HG03060 (cell line): ENCODE data around the gene WDR62.

ENCODE experiments used
- ATAC-seq: cut with Tn5 transposase; IDR thresholded peaks from one replicate; pipeline ENCODE4 v1.9.1; 2021; ENCODE audit warnings: low read depth, moderate number of reproducible peaks; ENCODE audit not compliant: unreplicated experiment

WDR62 gene

DNA sequence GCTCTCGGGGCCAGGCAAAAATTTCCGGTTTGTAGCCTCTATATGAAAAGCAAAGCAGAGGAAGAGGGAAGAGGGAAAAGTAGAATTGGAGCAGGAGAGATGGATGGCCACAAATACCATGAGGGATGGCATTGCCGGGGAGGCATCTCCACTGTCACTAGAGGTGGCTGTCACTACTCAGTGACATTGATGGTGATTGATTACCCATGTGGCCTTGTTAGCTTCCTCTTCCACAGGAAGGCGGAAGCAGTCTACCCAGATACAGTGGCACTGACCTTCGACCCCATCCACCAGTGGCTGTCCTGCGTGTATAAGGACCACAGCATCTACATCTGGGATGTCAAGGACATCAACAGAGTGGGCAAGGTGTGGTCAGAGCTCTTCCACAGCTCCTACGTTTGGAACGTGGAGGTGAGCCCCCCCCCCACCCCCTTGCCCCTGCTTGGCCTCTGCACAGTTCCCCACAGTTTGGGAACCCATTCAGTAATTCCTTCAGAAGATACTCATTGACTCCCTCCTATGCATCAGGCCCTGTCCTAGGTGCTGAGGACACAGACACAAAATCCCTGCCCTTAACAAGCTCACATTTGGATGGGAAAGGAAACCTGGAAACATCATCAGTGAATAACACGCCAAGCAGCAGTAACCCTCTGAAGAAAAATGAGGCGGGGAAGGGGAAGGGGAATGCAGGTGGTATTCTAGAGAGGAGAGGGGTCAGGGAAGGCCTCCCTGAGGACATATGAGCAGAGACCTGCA lies 18.6 kb downstream of the WDR62 start:
- no peak for ATAC-seq

DNA sequence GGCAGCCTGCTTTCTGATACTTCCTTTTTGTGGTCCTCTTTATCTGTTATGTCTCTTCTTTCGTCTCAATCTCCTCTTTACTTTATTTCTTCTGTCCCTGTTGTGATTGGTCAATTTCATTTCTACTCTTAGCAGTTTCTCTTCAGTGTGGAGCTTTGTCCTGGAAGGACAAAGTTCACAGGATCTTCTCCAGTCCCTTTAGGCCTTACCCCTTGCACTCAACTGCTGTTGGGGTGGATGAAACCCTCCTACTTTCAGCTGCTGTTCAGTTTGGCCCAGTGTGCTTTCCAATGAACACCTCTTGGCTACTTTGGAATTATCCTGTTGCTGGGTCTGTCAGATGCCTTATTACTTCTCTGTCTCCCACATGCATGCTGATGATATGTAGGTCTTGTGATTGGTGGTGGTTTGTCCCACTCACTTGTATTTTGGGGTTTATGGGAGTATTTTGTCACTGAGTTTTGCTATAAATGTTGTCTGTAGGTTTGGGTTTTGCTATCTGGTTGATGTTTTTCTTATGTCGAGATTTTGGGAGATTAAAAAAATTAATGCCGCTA lies 24.8 kb downstream of the WDR62 start:
- ATAC-seq = no peak

DNA sequence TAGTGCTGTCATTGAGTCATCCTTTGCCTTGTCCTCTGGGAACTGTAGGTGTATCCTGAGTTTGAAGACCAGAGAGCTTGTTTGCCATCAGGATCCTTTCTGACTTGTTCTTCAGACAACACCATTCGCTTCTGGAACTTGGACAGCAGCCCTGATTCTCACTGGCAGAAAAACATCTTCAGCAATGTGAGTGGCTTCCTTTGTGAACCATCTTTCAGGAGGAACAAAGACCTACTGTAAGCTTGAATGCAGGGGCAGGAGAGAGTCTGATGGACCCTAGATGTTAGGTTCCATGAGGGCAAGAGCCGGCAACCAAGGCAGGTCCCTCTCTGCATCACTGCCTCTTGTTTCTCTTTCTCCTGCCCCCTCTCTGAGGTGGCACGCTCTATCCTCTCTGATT lies 26.7 kb downstream of the WDR62 start:
- no peak for ATAC-seq

DNA sequence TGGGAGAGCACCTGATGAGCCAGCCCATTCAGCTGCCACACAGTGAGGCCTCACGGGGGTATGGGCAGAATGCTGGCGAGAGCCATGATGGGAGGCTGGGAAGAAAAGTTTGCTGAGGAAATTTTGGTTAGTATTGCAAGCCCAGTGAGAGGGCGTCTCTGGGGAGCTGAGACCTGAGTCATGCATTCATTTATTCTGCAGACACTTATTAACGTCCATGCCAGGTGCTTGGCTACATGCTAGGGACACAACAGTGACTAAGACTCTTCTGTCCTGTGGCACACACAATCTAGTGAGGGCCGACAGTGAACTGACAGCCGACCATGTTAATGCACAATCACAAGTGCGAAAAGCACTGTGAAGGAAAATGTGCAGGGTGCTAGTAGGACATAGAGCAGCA lies 27.2 kb downstream of the WDR62 start:
- no peak for ATAC-seq

DNA sequence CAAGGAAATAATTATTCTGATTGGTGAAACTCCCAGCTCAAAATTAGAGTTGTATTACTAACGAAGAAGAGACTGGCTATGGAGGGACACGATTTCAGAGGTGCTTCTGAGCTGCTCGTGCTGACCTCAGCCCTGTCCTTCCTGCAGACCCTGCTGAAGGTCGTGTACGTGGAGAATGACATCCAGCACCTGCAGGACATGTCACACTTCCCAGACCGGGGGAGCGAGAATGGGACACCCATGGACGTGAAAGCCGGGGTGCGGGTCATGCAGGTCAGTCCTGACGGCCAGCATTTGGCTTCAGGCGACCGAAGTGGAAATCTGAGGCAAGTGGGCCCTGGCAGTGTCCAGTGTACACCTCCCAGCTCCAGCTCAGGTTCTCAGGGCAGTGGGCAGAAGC lies 28.2 kb downstream of the WDR62 start:
- no peak for ATAC-seq

DNA sequence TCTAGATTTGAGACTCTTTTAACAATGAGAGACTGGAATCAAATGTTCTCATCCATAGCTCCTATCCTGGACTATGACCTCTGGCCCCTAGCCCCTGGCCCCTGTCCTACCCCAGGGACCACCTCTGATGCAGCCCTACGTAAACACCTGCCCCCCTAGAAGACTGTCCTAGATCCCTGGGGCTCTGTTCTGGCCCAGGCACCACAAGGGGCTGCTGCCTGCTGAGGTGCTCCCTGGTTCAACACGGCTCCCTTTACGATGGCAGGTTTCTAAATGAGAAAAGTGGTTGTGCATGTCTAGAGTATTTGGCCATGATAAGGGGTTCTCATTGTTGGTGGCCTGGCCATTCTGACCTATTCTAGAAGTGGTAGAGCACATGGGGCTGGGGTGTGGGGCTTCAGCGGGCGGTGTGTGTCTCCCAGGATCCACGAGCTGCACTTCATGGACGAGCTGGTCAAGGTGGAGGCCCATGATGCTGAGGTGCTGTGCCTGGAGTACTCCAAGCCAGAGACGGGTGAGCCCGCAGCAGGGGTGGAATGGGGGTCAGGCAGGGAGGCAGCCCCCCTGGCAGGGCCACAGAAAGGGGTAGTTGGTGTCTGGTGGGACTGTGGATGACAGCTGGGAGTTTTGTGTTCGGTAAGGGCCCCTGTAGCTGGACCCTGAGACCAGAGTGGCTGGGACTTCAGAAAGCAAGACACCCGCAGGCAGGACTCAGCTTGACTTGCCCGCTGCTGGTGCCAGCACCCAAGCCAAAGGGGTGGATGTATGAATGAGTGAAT lies 29.7 kb downstream of the WDR62 start:
- no peak for ATAC-seq

DNA sequence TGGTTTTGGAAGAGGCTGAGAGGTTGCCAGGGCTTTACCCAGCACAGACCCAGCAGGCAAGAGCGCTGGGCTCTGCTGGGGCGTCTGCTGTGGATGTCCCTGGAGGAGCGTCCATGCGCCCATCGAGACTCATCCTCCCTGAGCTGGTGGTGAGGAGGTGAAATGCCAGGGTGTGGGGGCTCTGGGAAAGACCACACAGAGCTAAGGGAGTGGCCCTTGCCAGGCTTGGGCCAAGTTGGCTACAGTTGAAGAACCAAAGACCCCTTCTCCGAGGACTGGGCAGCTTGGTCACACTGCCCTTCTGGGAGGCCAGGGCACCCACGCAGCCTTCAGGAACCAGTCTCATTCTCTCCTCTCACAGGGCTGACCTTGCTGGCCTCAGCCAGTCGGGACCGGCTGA lies 31.6 kb downstream of the WDR62 start:
- no peak for ATAC-seq

DNA sequence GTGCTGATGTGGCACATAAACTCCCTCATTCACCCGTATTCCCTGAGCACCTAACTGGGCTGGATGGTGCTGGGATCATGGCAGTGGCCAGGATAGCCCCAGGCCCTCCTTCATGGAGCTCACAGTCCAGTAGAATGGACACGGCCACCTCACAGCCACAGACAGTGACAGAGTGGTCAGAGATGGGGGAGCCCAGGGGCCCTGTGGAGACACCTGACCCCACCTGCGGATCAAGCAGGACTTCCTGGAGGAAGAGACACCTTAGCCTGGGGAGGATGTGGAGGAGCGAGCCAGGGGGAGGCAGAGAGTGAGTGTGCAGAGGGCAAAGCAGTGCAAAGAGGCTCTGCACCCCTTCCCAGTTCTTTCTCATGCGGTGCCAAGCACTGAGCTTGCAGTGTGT lies 35.1 kb downstream of the WDR62 start:
- ATAC-seq = no peak

DNA sequence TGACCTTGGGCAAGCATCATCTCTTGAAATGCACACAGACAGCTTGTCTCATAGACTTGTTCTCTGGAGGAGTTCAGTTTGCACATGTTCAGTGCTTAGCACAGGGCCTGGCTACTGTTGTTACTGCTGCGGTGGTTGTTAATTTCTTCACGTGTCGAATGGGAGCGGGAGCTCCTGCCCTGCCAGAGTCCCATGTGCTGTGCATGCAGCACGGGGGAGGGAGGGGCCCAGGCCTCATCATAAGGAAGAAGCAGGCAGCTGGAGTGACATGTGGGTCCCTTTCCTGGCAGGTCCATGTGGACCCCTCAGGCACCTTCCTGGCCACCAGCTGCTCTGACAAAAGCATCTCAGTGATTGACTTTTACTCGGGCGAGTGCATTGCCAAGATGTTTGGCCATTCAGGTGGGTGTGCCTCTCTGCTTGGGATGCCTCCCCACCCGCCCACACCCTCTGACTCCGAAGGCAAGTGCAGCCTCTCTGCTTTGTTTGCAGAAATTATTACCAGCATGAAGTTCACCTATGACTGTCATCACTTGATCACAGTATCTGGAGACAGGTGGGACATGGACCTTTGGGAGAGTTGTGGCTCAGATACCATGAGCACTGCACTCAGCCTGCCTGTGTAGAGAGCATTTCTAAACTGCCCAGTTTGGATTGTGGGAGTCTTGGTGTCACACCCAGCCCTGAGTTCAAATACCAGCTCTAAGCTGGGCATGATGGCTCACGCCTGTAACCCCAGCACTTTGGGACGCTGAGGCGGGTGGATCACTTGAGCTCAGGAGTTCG lies 36.4 kb downstream of the WDR62 start:
- no peak for ATAC-seq

DNA sequence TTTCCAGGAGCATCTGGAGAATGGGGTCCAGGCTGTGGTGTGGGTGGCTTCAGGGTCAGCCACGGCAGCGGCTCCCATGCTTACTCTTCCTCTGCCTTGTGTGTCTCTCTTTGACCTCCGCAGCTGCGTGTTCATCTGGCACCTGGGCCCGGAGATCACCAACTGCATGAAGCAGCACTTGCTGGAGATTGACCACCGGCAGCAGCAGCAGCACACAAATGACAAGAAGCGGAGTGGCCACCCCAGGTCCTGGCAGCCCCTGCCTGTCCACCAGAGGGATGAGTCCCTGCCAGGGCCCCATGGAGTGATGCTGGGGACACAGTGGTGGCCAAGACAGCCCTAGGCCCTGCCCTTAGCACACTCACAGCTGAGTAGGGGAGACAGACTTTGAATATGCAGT lies 37.9 kb downstream of the WDR62 start:
- no peak for ATAC-seq

DNA sequence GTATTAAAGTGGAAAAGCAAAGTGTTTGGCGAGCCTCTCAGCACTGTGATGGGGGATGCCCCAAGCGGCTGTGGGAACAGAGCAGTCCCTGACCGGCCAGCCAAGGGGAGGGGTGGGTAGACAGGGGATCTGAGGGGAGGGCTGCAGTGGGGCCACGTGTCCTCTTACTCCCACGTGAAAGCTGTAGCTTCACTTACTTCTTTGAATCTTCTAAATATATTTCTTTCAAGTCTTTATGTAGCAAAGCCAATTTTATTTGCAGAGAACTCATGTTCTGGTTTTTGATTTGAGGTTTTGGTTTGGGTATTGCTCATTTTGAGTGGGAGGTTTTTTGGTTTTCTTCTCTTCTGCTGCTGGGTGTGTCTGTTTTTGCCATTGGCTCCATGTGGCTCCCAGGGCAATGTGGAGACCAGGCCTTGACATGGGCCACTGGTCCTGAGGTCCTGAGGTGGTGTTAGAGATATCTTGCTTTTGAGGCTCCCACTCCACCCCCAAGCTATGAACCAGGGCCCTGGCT lies 38.5 kb downstream of the WDR62 start:
- no peak for ATAC-seq

DNA sequence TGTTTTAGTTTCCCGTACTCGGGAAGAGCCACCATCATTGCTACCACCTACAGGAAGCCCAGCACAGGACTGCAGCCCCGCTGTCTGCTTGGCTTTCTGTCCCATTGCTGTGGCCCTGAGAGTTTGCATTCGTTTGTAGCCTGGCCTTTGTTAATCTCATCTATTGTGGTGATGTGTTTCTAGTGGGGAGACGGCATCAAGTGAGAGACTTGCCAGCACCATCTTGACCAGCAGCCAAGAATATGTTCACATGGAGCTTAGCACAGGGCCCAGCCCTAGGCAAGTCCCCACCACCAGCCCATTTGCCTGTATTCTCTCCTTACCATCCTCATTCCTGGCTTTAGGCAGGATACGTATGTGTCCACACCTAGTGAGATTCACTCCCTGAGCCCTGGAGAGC lies 39.0 kb downstream of the WDR62 start:
- no peak for ATAC-seq

DNA sequence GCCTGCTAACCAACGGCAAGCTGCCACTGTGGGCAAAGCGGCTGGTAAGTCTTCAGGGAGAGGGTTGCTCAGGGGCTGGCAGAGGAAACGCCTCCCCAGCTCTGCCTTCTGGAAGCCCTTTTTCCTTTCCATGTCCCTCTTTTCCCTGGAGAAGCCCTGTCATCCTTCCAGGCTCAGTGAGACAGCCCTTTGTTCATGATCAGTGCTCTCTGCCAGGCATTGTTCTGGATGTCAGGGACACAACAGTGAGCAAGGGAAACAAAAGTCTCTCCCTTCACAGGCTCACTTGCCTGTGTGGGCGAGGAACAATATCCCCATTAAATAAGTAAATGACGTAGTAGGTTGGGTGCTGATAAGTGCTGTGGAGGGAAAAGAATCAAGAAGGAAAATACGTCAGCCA lies 42.3 kb downstream of the WDR62 start:
- ATAC-seq = no peak

DNA sequence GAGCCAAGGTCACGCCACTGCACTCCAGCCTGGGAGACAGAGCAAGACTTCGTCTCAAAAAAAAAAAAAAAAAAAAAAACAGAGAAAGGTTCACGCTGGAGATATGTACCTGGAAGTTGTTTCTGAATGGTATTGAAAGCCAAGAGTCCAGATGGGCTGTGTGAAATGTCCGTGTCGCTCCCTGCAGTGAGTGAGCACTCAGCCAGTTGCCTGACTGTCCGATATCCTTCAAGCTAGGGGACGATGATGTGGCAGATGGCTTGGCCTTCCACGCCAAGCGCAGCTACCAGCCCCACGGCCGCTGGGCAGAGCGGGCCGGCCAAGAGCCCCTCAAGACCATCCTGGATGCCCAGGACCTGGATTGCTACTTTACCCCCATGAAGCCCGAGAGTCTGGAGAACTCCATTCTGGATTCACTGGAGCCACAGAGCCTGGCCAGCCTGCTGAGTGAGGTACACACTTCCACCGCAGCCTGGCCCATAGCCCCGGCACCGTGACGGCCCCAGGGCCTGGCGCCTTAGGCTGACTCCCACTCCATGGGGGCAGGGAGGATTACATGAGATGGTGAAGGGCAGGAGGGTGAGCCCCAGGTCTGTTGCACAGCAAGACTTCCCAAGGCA lies 44.6 kb downstream of the WDR62 start:
- ATAC-seq = no peak

DNA sequence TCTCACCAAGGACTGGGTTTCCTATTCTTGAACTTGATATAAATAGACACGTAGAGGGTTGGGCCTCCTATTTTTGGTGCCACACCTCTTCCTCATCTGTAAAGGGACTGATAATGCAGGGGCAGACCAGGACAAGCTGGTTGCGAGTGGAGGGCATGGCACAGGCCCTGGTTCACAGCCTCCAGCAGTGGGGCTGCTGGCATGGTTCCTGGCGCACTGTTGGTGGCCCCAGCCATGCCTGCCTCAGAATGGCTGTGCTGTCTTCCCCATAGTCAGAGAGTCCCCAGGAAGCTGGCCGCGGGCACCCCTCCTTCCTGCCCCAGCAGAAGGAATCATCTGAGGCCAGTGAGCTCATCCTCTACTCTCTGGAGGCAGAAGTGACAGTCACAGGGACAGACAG lies 45.8 kb downstream of the WDR62 start:
- ATAC-seq = no peak

DNA sequence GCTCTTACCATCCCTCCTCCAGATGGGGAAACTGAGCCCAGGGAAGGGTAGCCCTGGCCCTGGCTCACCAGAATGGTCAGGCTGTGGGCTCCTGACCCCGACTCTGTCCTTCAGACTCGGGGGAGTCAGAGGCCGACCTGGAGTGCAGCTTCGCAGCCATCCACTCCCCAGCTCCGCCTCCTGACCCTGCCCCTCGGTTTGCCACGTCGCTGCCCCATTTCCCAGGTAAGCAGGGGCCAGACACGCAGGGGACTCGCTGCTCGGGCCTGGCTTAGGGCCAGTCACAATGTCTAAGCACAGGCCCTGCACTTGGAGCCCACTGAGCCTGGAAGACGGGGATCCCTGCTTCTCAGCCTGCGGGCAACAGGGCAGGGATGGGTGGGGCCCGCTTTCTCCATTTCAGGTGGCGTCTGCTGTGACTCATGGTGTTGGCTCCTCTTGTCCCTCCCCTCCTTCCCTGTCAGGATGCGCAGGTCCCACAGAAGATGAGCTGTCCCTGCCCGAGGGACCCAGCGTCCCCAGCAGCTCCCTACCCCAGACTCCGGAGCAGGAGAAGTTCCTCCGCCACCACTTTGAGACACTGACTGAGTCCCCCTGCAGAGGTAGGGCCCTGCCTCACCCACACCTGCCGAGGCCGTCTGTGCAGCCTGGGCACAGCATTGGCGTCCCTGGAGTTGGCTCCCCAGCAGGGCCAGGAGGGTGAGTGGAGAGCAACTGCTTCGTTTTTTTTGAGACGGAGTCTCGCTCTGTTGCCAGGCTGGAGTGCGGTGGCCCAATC lies 47.0 kb downstream of the WDR62 start:
- no peak for ATAC-seq

DNA sequence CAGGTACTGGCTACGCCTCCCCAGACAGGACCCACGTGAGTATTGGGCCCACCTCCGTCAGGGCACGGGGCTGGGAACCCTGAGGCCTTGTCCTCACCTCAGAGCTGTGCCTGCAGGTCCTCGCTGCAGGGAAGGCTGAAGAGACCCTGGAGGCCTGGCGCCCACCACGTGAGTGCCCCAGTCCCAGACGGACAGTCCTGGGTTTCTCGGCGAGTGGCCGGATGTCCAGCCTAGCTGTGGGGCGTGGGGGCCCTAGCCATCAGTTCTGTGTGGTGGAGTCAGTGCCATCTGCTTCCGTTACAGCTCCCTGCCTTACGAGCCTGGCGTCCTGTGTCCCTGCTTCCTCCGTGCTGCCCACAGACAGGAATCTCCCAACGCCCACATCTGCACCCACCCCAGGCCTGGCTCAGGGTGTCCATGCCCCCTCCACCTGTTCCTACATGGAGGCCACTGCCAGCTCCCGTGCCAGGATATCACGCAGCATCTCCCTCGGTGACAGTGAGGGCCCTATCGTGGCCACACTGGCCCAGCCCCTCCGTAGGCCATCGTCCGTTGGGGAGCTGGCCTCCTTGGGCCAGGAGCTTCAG lies 48.4 kb downstream of the WDR62 start:
- no peak for ATAC-seq

DNA sequence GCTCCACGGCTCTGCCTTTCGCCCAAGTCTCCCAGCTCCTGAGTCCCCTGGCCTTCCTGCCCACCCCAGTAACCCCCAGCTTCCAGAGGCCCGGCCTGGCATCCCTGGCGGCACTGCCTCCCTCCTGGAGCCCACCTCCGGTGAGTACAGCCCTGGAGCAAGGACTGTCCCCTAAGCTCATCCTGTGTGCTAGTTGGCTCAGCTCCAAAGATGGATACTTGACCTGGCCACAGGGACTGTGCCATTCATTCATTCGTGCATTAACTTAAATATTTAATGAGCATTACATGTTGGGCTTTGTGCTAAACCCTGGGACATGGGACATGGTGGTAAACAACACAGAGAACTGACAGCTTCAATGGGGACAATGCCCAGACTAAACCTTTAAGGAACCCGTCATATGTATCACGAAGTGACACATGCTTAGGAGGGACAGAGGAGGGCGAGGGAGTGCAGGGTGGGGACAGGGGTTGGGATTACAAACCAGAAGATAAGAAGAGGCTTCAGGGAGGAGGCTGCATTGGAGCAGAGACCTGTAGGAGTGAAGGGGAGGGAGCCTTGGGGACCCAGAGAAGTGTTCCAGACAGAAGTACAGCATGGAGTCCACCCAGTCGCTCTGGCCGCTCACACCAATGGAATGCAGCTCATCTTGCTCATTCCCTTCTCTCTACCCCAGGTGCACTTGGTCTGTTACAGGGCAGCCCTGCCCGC lies 49.3 kb downstream of the WDR62 start:
- no peak for ATAC-seq

DNA sequence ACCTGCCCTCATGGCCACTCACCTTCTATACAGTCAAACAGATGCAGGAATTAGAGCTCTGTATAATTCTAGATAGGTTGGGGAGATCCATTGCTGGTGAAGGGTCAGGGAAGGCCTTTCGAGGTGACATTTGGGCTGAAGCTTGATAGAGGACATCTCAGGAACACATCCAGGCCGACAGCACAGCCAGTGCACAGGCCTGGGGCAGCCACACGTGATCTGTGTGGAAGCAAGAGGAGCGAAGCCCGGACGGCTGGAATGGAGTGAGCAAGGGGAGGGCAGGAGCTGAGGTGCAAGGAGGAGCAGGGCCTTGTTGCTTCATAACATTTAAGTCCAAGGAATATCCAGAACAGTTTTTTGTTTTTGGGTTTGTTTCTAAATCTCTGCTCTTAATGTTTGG lies 51.7 kb downstream of the WDR62 start:
- ATAC-seq = no peak
